Calu3 (cell line): Measurements from ENCODE around the gene PSAPL1. TPM values are rescaled to one million over a fixed set of nuclear protein-coding genes. Genes with fewer than 3 reads are reported as not detected.

ENCODE experiments used
- BruUV-seq: library from RNA; stranded (reverse); fragments of 400-500 nt; replicated peaks from 2 replicates; lab custom pipeline; 2021; lab: Mats Ljungman, UMichigan
- CTCF ChIA-PET: fragments of 300-600 bp; sonication (Branson Sonifier 250); formaldehyde crosslinking; loops from one replicate; lab custom pipeline; 2022; ENCODE audit warnings: antibody characterized with exemption; lab: Charles Lee
- DNase-seq: peaks from one replicate; pipeline ENCODE4 v3.0.0; 2022
- H3K27ac Mint-ChIP-seq: one replicate; pipeline ENCODE4 v1.8.0; 2022; ENCODE audit warnings: mixed read lengths; ENCODE audit not compliant: unreplicated experiment
- H3K27me3 Mint-ChIP-seq: one replicate; pipeline ENCODE4 v1.8.0; 2022; ENCODE audit warnings: mixed read lengths; ENCODE audit not compliant: unreplicated experiment
- H3K36me3 Mint-ChIP-seq: one replicate; pipeline ENCODE4 v1.8.0; 2022; ENCODE audit warnings: mild to moderate bottlenecking, moderate library complexity, mixed read lengths; ENCODE audit not compliant: insufficient read depth, unreplicated experiment
- H3K4me1 Mint-ChIP-seq: one replicate; pipeline ENCODE4 v1.8.0; 2022; ENCODE audit warnings: mild to moderate bottlenecking, low read depth, mixed read lengths; ENCODE audit not compliant: unreplicated experiment
- H3K4me3 Mint-ChIP-seq: one replicate; pipeline ENCODE4 v1.8.0; 2022; ENCODE audit warnings: mild to moderate bottlenecking, low read depth, moderate library complexity, mixed read lengths; ENCODE audit not compliant: unreplicated experiment
- H3K9me3 Mint-ChIP-seq: one replicate; pipeline ENCODE4 v1.8.0; 2022; ENCODE audit warnings: low read depth, mixed read lengths; ENCODE audit not compliant: unreplicated experiment
- intact Hi-C: fragments of 100-400 bp; cut with micrococcal nuclease; formaldehyde crosslinking; loops from one replicate; pipeline ENCODE4 v1.10.0; 2022; ENCODE audit not compliant: unreplicated experiment
- total RNA-seq: library from RNA; stranded (reverse); gene quantifications from 2 replicates; pipeline ENCODE4 v1.2.3, GENCODE V29; 2022
- TF ChIP-seq, protein P1 (sequence below): fragments of 200-600 bp; IDR thresholded peaks from one replicate; pipeline ENCODE4 v1.8.0; 2022; ENCODE audit warnings: antibody characterized with exemption; ENCODE audit not compliant: unreplicated experiment

The PSAPL1 gene
- total RNA-seq, 1 experiment from 2014 or later, result not detected

DNA sequence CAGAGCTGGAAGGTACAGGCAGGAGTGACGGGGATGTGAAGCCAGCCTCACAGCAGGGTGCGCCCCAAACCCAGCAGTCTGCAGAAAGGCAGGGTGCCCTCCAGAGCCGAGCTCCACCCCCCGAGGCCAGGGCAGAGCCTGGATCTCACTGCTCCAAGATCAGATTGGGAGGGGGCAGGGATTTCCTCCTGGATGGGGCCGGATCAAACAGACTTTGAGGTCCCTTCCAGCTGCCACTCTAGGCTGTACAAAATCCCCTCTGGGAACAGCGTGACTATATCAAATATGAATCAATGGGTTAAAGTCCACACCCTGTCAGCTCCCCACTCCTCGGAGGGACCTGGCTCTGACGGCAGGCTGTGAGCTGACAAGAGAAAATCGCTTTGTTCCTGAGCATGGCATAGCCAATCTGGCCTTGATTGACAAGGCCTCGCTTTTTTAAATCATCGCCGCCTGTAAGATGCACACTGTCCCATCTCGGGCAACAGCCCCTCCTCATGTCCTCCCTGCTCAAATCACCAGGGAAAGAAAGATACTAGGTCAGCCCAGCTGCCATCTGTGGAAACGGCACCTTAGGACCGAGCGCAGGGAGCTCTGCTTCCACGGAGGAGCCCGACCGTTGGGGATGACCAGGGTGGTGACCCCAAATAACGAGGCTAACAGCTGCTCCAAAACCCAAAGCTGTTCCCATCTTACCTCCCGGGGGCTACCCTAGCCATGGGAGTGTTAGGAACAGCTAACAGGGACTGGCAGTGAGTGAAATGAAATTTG is 39.9 kb downstream of the PSAPL1 start:
- peak; percentile 5 for DNase-seq
- intact Hi-C loops, result no loop called here
- no peak overlapping the region for H3K27ac Mint-ChIP-seq
- no peaks in the 10 kb centered on the region for H3K9me3 Mint-ChIP-seq
- TF ChIP-seq, protein P1, sequence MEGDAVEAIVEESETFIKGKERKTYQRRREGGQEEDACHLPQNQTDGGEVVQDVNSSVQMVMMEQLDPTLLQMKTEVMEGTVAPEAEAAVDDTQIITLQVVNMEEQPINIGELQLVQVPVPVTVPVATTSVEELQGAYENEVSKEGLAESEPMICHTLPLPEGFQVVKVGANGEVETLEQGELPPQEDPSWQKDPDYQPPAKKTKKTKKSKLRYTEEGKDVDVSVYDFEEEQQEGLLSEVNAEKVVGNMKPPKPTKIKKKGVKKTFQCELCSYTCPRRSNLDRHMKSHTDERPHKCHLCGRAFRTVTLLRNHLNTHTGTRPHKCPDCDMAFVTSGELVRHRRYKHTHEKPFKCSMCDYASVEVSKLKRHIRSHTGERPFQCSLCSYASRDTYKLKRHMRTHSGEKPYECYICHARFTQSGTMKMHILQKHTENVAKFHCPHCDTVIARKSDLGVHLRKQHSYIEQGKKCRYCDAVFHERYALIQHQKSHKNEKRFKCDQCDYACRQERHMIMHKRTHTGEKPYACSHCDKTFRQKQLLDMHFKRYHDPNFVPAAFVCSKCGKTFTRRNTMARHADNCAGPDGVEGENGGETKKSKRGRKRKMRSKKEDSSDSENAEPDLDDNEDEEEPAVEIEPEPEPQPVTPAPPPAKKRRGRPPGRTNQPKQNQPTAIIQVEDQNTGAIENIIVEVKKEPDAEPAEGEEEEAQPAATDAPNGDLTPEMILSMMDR, result no peak
- CTCF ChIA-PET, result no interaction called here
- H3K4me3 Mint-ChIP-seq, result no peak overlapping the region
- peaks cover 72% of the 10 kb centered on the region for H3K27me3 Mint-ChIP-seq
- no peaks in the 10 kb centered on the region for H3K4me1 Mint-ChIP-seq
- H3K36me3 Mint-ChIP-seq, result no peaks in the 10 kb centered on the region
- no TSS peak for BruUV-seq

DNA sequence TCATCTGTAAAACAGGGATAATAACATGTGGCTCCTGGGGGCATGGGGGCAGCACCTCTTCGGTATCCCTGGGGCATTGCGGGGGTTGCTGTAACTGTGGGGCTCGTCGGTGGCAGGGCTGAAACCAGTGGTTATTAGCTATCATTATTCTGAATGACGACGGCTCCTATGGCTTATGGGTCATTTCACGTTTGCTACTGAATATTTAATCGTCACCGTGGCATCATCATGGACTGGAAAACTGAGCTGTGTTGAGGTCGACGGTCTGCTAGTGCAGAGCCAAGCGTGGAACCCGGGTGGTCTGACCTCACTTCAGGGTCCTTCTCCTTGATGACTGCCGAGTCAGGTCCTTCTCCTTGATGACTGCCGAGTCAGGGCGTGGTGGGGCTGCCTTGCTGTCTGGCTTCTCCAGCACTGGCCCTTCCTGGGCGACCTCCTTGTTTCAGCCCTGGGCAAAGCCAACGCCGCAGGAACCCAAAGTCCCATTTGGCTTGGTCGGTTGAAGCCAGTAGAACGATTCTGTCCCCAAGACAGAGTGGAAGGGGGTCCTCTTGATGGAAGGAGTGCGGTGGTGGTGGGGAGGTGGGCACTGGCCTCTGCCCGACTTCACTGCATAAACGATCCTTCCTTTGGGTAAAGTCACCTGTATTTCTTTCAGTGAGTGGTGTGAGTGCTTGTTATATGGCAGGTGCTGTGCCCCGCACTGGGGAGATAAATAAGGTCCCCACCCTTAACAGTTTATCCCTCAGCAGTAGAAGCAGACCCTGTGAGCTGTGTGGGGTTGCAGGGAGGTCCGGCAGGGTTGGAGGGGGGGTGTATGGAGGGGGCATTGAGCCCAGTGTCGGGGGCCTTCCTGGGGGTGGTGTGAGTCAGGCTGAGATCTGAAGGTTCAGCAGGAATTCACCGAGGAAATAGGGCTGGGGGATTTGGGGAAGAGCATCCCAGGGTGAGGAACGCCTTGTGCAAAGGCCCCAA is 40.8 kb downstream of the PSAPL1 start:
- intact Hi-C loops, result no loop called here
- H3K27me3 Mint-ChIP-seq, result peaks cover 81% of the 10 kb centered on the region
- no peaks in the 10 kb centered on the region for H3K36me3 Mint-ChIP-seq
- no peak overlapping the region for H3K4me3 Mint-ChIP-seq
- BruUV-seq, result no TSS peak
- no peak for DNase-seq
- no peaks in the 10 kb centered on the region for H3K4me1 Mint-ChIP-seq
- H3K27ac Mint-ChIP-seq, result no peak overlapping the region
- CTCF ChIA-PET, result no interaction called here
- TF ChIP-seq, protein P1, result no peak
- no peaks in the 10 kb centered on the region for H3K9me3 Mint-ChIP-seq

DNA sequence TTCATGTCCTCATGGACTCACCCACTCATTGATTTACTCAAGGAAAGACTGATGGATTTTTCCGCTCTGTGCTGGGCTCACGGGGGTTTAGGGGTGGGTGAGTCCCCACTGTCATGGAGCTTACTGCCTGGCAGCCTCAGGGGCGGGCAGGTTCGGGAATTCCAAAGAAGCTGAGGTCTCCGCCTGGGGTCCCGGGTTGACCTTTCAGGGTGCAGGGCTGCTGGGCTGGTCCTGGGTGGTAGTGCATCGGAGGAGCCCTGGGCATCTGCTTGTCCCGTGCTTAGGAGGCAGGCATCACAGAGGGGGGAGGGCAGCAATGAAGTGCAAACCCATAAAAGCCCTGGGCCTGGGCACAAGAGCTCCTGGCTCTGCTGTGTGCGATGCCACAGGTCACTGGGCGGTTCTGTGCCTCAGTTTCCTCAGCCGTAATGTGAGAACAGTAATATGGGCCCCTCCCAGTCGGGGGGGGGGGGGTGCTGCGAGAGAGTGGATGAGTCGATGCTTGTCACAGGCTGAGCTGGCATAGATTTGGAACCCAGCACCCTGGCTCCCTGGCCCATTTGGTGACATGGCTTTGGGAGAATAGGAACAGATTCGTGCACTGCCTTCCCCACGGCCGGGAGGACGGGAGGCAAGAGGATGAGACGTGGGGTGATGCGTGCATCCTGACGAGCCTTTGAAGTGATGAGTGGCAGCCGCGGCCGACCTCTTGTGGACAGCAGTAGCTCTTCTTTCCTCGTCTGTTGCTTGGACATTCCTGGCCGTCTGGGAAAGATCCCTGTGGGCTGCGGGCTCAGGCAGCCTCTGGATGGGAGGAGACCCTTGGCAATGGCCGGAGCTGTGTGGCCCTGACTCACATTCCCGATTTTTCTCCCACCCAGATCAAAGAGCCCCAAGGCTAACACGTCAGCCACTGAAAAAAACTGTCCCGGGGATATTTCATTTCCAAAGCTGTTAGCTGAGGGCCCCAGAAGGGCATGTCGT is 42.0 kb downstream of the PSAPL1 start:
- no peaks in the 10 kb centered on the region for H3K9me3 Mint-ChIP-seq
- no peaks in the 10 kb centered on the region for H3K4me1 Mint-ChIP-seq
- DNase-seq, result no peak
- TF ChIP-seq, protein P1, result no peak
- peaks cover 74% of the 10 kb centered on the region for H3K27me3 Mint-ChIP-seq
- no peaks in the 10 kb centered on the region for H3K36me3 Mint-ChIP-seq
- no TSS peak for BruUV-seq
- CTCF ChIA-PET, result interaction anchor here (0.7 kb wide), 1 partner anchor 775 kb away, joined by 4 read pairs; no protein-coding TSS in a partner anchor
- no peak overlapping the region for H3K4me3 Mint-ChIP-seq
- intact Hi-C loops, result no loop called here
- H3K27ac Mint-ChIP-seq, result no peak overlapping the region
